Measurements from ENCODE around the gene SPANXA1.
"Not testable (repeated sequence)": the region's sequence is repeated elsewhere in the genome, so short reads cannot be mapped to it uniquely, and the experiment has no call there.

Gene SPANXA1, protein sequence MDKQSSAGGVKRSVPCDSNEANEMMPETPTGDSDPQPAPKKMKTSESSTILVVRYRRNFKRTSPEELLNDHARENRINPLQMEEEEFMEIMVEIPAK

DNA sequence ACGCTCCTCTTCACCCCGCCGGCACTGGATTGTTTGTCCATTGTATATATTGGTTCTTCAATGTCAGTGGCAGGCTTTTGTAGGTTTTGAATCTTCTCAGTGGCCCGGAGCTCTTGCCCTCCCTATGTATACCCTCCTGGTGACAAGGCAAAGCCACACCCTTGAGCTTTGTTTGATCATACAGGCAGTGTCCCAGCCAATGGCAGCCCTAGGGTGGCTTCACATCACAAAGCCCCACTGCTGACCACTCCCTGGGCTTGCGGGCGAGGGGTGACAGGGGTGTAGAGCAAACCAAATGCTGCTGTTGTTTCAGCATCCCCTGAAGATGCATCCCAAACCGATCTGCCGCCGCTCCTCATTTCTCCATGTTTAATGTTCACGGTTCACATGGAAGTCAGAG, at the start of gene SPANXA1:
Gene SPANXA1, minus strand, starts transcription at position 101 of the 400 bp plus-strand sequence. Its CDS starts 60 bp downstream, at position 41.
- not testable (repeated sequence) for DNase-seq

DNA sequence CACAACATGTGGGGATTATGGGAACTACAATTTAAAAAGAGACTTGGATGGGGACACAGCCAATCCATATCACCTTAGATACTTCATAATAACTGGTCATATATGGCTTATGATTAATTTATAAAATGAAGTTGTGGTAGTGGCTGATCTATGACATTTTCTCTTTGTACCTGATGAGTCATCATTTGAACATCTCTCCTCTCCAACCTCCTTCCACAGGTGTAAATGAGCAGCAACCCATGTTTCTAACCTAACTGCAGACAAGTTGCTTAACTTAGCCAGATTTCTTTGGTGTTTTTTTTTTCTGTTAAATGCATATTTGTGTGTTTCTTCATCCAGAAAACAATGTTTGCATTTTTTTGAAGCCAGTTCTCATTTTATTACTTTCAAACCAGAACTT, 47.6 kb upstream of the SPANXA1 start:
- DNase-seq, result no peak

DNA sequence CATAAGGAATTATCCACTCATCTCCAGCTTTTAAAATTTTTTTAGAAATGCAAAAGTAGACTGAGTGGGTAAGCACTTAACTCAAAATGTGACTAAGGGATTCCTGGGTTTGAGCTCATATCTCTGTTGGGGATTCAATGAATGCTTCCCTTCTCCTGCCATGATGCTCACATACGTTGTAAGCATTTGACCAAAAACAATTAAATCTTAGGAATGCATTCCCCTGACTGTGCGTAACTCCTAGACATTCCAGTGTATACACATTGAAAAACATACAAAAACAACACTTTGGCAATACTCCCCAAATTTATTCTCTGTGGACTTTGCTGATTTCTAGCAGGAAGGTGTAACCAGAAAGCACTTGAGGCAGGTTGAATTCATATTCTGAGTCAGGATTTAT, 34.8 kb upstream of the SPANXA1 start:
- no peak for DNase-seq

DNA sequence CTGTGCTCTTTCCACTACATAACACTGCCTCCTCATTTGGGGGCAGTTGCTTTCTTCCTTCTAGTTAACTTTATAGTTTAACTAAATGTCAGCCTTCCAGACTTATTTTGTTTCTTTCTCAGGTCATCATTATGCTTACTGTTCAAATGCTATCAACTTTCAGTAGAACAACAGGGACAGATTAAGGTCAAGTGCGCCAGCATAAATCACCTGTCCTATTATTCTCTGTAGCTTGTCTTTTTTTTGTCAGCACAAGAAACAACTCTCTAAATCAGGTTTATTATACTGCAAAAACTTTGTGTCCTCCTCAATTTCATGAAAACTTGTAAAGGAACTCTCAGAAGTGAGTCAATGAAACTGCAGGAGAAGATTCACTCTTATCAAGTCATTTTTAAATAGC, 24.6 kb upstream of the SPANXA1 start:
- no peak for DNase-seq

DNA sequence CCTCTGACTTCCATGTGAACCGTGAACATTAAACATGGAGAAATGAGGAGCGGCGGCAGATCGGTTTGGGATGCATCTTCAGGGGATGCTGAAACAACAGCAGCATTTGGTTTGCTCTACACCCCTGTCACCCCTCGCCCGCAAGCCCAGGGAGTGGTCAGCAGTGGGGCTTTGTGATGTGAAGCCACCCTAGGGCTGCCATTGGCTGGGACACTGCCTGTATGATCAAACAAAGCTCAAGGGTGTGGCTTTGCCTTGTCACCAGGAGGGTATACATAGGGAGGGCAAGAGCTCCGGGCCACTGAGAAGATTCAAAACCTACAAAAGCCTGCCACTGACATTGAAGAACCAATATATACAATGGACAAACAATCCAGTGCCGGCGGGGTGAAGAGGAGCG, 4.9 kb upstream of the SPANXA1 start, which contains the start of gene SPANXA2:
Gene SPANXA2, plus strand, starts transcription at position 301 of the 400 bp plus-strand sequence. Its CDS starts 60 bp downstream, at position 361.
- DNase-seq, result not testable (repeated sequence)

DNA sequence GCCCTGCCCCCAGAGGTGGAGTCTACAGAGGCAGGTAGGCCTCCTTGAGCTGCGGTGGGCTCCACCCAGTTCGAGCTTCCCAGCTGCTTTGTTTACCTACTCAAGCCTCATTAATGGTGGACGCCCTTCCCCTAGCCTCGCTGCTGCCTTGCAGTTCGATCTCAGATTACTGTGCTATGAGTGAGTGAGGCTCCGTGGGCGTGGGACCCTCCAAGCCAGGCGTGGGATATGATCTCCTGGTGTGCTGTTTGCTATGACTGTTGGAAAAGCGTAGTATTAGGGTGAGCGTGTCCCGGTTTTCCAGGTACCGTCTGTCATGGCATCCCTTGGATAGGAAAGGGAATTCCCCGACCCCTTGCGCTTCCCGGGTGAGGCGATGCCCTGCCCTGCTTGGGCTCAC, 42.0 kb downstream of the SPANXA1 start:
- DNase-seq, result not testable (repeated sequence)

Measured in NCI-H2227 treated with DMSO at 0.1 percent for 48 hours (cell line).